ENCODE data around the gene GALNTL6.

GALNTL6 gene

DNA sequence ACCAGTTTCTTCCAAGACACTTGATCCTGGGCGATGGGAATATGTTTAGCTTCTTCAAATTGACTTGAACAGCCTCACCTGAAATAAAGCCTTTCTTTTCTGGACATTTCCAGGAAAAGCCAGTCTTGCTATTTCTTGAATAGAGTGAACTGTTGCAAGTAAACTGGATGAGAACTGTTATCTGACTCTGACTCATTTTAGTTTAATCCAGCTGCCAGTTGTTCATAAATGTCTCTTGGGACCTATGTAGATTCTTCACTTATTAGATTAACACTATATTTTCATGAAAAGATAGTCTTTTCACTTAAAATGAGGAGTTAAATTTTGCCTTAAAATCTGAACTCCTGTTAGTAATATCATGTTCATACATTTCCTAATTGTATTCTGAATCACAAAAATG, 740.0 kb downstream of the GALNTL6 start:
- DNase-seq (ENCODE audit: low read depth): no peak

DNA sequence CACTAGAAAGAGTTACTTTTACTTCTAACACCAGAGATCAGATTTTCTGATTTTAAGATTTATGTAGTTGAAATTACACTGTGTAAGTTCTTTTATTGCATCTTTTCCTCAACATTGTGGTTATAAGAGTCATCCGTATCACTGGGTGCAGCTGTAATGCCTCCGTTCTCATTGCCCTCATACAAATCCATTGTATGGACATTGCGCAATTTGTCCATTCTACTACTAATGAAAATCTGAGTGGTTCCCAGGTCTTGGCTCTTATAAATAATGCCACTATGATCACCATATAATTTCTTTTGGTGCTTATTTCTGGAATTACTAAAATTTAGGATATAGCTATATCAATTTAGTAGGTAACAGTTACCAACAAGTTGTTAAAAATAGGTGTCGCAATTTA, 741.4 kb downstream of the GALNTL6 start:
- DNase-seq (ENCODE audit: low read depth): no peak

- no peak for DNase-seq (ENCODE audit: low read depth)
These were observed 742.5 kb downstream of the GALNTL6 start for GRCh38 chr4:172555725-172556124.

- DNase-seq (ENCODE audit: low read depth): peak; percentile 21
These were observed 760.7 kb downstream of the GALNTL6 start for GRCh38 chr4:172573899-172574298.

GRCh38 chr4:172578712-172579111, 765.5 kb downstream of the GALNTL6 start:
- peak; percentile 15 for DNase-seq (ENCODE audit: low read depth)

GRCh38 chr4:172584816-172585215, 771.6 kb downstream of the GALNTL6 start:
- no peak for DNase-seq (ENCODE audit: low read depth)

GRCh38 chr4:172596206-172596605, 783.0 kb downstream of the GALNTL6 start:
- no peak for DNase-seq (ENCODE audit: low read depth)

DNA sequence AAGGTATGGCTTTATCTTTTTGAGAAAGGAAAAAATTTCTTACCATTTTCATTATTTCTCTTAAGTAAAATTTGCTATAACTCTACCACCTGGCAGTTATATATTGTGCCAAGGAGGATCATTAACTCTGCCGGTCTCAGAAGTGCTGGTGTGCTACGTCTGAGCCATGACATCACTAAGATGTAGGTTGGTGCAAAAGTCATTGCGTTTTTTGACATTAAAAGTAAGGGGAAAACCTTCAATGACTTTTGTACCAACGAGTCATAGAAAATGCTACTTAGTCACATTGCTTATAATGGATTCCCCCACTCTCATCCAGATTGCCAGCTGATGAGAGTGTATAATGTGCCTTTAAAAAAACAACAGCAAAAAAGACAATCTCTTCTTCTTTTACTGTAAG, 786.4 kb downstream of the GALNTL6 start:
- DNase-seq (ENCODE audit: low read depth): no peak

DNA sequence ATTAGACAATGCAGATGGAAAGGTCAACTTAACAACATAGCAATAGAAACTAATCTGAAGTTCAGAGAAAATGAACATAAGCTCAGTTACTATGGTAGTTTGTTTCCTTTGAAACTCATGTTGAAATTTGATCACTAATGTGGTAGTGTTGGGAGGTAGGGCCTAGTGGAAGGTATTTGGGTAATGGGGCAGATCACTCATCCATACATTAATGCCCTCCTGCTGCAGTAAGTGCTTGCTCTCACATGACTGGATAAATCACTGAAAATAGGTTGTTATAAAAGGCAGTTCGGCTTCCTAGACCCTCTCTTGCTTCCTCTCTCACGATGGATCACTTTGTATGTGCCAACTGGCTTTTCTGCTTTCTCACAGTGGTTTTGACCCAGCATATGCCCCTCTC, 788.0 kb downstream of the GALNTL6 start:
- no peak for DNase-seq (ENCODE audit: low read depth)

GRCh38 chr4:172619218-172619617, 806.0 kb downstream of the GALNTL6 start:
- DNase-seq (ENCODE audit: low read depth): no peak

GRCh38 chr4:172619798-172620197, 806.6 kb downstream of the GALNTL6 start:
- DNase-seq (ENCODE audit: low read depth): no peak

GRCh38 chr4:172628263-172628662, 815.1 kb downstream of the GALNTL6 start:
- no peak for DNase-seq (ENCODE audit: low read depth)

GRCh38 chr4:172630280-172630679, 817.1 kb downstream of the GALNTL6 start:
- no peak for DNase-seq (ENCODE audit: low read depth)

- no peak for DNase-seq (ENCODE audit: low read depth)
These were observed 818.6 kb downstream of the GALNTL6 start for GRCh38 chr4:172631832-172632231.

DNA sequence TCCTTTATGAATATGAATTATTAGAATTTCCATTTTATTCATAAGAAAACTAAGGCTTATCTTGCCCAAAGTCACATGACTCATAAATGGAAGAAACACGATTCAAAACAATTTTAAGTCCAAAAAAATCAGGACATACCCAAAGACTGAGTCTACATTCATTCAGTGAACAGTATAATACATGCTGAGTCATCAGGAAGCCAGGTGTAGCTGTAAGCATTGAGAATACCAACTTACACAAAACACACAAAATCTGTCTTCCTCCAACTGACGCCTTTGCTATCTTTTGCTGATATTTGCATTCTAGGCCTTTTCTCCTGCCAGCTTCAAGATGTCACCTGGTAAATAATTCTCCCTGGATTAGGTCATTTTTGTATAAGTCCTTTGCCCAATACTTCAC, 835.3 kb downstream of the GALNTL6 start:
- peak; percentile 23 for DNase-seq (ENCODE audit: low read depth)

GRCh38 chr4:172649143-172649542, 835.9 kb downstream of the GALNTL6 start:
- DNase-seq (ENCODE audit: low read depth): no peak

GRCh38 chr4:172650758-172651530, 837.7 kb downstream of the GALNTL6 start:
- no peak for DNase-seq (ENCODE audit: low read depth)

DNA sequence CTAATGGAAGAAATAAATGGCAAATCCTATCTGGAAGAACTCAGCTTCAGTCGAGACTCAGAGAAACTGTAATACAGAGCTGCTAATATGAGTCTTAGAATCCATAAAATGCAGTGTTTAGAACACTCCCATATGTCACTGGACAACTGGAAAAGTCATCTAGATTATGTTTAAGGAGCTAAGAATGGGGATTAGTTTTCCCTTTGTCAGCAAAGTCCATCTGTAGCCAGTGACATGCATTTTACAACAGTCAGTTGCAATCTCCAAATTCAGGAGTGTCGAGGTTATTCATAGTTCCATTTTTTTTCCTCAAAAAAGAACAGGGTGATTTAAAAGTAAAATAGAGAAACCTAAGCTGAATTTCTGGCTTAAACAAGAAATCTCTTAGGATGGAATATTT, 838.8 kb downstream of the GALNTL6 start:
- no peak for DNase-seq (ENCODE audit: low read depth)

DNA sequence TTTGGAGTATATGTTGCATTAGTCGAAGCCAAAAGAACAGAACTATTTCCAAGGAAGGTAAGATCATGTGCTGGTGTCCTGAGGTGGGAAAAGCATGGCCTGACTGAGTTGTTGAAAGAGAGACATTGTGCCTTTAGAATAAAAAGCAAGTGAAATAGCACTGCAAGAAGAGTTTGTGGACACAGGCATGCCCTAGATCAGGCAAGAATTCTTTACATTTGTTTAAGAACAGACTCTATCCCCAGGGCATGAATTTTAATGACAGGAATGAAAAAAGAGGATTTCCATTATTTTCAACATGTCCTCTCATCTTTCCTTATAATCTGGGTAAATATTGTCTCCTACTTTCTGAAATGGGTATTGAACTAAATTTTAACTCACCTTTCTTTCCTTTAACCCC, 839.2 kb downstream of the GALNTL6 start:
- DNase-seq (ENCODE audit: low read depth): no peak

DNA sequence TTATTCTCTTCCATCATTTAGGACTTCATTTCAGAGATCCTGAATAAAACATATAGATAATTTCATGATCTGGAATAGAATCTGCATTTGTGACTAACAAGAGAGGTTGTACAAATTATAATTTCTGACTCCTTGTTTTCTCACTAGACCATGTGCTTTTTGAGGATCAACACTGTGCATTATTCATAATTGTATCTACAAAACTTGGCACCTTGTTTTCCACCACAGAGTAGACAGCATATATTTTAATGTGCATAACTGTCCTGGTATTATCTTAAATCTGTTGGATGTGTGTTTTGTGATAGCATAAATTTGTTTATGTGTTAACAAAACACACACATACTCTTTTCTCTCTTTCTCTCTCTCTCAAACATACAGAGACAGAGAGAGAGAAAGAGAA, 840.5 kb downstream of the GALNTL6 start:
- no peak for DNase-seq (ENCODE audit: low read depth)

DNA sequence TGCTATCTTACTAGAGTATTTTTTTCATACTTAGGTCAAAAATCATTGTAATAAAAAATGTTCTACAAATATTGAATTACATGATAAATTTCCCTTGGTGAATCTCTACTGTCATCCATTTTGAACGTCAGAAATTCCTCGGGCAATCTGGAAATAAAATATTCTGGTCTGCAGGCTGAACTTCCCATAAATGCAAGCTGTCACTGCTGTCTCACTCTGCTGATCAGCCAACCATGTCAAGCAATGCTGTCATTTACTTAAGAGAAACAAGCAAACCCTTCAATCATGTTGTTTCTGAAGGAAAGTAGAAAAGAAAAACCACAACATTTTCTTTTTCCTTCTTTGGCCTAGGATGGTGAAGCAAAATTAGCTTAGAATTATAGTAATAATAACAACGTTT, 841.3 kb downstream of the GALNTL6 start:
- DNase-seq (ENCODE audit: low read depth): no peak

DNA sequence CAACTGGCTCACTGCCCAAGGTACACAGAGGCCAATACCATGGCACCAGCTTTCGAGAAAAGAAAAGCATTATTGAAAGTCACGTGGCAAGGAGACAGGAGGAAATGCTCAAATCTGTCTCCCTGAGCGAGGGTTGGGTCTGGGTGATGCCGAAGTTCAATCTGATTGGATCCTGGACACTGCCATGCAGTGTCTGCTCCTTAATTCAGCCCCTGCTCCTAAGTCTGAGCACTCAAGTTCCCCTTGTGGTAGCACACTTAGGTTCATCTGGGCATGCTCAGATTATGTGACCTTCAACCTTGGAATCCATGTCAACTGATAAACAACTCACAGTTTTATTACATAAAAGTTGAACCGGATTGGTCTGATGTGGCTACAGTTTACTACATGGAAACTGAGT, 842.9 kb downstream of the GALNTL6 start:
- no peak for DNase-seq (ENCODE audit: low read depth)

GRCh38 chr4:172657081-172657480, 843.9 kb downstream of the GALNTL6 start:
- DNase-seq (ENCODE audit: low read depth): no peak

GRCh38 chr4:172660251-172660650, 847.0 kb downstream of the GALNTL6 start:
- DNase-seq (ENCODE audit: low read depth): no peak

Measured in ELR (cell line).